Left renal cortex interstitium (tissue), 4 donors: ENCODE data around the gene CPNE5. TPM values are rescaled to one million over a fixed set of nuclear protein-coding genes. Genes with fewer than 3 reads are reported as not detected.

Experiments
- polyA plus RNA-seq, 4 donors: library from polyadenylated mRNA; unstranded; fragments of 120-200 nt; gene quantifications; one replicate each; pipeline ENCODE4 v1.2.1, GENCODE V29; 2013; ENCODE audit not compliant: insufficient read length in 4 of 4

Gene CPNE5
- polyA plus RNA-seq, 4 donors = 12.2 to 16.6 (median 13.8) TPM

Other genes with a start within 250 kb of the CPNE5 start
- gene SRSF3, start 245.1 kb downstream of the CPNE5 start, polyA plus RNA-seq = 100 to 1,000 TPM; 540 to 635 (median 592) TPM
- gene CDKN1A, start 160.7 kb downstream of the CPNE5 start, polyA plus RNA-seq = 10 to 100 TPM in 3 of 4 donors, 1 to 10 TPM in 1; 9.4 to 16.3 (median 11.6) TPM
- under 1 TPM in 2 of 4 donors, not detected in 2; 0.06 to 0.23 TPM for gene RAB44, start 141.6 kb downstream of the CPNE5 start, polyA plus RNA-seq
- 10 to 100 TPM; 48.1 to 54.4 (median 51.1) TPM for gene PPIL1, start 35.4 kb upstream of the CPNE5 start, polyA plus RNA-seq
- gene C6orf89, start 46.5 kb upstream of the CPNE5 start, polyA plus RNA-seq = 10 to 100 TPM; 43.0 to 50.6 (median 47.9) TPM
- 1 to 10 TPM in 3 of 4 donors, under 1 TPM in 1; 0.64 to 4.2 (median 1.6) TPM for gene PI16, start 115.3 kb upstream of the CPNE5 start, polyA plus RNA-seq
- 100 to 1,000 TPM; 162 to 189 (median 174) TPM for gene MTCH1, start 146.8 kb upstream of the CPNE5 start, polyA plus RNA-seq
- gene FGD2, start 166.2 kb upstream of the CPNE5 start, polyA plus RNA-seq = 1 to 10 TPM; 1.7 to 4.4 (median 2.0) TPM